ENCODE measurements around the gene PPP1R3A.
A peak's percentile ranks its signal among the peaks of the same experiment; 100 is the strongest.
"Not testable (repeated sequence)": the region's sequence is repeated elsewhere in the genome, so short reads cannot be mapped to it uniquely, and the experiment has no call there.

PPP1R3A gene, protein sequence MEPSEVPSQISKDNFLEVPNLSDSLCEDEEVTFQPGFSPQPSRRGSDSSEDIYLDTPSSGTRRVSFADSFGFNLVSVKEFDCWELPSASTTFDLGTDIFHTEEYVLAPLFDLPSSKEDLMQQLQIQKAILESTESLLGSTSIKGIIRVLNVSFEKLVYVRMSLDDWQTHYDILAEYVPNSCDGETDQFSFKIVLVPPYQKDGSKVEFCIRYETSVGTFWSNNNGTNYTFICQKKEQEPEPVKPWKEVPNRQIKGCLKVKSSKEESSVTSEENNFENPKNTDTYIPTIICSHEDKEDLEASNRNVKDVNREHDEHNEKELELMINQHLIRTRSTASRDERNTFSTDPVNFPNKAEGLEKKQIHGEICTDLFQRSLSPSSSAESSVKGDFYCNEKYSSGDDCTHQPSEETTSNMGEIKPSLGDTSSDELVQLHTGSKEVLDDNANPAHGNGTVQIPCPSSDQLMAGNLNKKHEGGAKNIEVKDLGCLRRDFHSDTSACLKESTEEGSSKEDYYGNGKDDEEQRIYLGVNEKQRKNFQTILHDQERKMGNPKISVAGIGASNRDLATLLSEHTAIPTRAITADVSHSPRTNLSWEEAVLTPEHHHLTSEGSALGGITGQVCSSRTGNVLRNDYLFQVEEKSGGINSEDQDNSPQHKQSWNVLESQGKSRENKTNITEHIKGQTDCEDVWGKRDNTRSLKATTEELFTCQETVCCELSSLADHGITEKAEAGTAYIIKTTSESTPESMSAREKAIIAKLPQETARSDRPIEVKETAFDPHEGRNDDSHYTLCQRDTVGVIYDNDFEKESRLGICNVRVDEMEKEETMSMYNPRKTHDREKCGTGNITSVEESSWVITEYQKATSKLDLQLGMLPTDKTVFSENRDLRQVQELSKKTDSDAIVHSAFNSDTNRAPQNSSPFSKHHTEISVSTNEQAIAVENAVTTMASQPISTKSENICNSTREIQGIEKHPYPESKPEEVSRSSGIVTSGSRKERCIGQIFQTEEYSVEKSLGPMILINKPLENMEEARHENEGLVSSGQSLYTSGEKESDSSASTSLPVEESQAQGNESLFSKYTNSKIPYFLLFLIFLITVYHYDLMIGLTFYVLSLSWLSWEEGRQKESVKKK

DNA sequence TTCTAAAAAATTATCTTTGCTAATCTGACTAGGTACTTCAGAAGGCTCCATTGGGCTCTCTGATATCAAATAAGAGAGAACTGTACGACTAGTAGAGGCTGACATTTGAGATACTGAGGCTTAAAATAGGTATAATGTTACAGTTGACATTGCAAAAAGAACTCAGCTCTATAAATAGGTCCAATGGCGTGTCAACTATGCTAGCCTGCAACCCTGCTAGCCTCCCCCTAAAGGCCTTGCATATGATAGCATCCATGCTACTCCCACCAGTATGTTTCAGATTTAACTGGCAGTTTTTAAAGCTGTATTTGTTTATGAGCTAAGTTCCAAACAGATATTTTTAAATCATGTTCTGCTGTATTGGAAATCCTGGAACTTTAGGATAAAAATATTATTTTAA lies at the start of gene PPP1R3A:
Gene PPP1R3A, minus strand, starts transcription at position 64 of the 400 bp plus-strand sequence. Its CDS starts 13 bp downstream, at position 51.
- no peak for DNase-seq (ENCODE audit: low read depth, low spot score)

DNA sequence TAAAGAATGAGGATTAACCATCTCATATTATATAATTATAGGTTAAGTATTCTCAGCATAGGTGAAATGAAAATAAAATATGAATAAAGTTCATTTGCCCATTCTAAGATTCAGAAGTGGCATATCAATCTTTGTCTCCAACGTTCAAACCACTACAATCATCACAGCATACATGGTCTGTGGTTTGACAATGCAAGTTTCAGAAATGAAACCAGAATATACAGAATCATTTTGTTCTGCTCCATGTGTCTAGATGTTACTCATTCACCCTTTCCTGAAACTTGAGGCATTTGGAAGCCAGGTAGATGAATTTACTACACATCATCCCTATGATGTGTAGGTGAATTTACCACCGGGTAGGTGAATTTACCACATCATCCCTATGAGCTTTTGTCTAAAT lies 44.5 kb upstream of the PPP1R3A start:
- DNase-seq (ENCODE audit: low read depth, low spot score) = no peak

DNA sequence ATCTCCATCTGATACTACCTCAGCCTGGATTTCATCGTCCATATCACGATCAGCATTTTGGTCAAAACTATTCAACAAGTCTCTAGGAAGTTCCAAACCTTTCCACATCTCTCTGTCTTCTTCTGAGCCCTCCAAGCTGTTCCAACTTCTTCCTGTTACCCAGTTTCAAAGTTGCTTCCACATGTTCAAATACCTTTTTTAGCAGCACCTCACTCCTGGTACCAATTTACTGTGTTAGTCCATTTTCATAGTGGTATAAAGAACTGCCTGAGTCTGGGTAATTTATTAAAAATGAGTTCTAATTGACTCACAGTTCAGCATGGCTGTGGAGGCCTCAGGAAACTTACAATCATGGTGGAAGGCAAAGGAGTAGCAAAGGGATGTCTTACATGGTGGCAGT lies 41.1 kb upstream of the PPP1R3A start:
- DNase-seq (ENCODE audit: low read depth, low spot score) = no peak

DNA sequence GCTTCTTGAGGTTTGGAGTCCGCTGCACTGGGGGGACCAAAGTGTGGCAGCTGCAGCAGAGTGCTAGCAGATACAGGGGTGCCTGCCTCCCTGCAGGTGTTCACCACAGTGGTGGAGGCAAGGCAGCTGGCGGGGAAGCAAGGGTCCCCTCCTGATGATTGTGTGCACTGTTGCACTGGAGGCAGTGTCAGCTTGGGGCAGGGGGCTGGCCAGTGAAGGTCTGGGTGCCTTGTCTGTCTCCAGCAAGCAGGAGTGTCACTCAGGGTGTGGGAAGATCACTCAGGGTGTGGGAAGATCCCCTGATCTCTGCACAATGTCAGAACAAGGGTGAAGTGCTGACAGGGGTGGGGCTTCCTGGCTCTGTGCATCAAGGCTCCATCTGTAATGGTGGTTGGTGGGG lies 36.3 kb upstream of the PPP1R3A start:
- DNase-seq (ENCODE audit: low read depth, low spot score) = no peak

DNA sequence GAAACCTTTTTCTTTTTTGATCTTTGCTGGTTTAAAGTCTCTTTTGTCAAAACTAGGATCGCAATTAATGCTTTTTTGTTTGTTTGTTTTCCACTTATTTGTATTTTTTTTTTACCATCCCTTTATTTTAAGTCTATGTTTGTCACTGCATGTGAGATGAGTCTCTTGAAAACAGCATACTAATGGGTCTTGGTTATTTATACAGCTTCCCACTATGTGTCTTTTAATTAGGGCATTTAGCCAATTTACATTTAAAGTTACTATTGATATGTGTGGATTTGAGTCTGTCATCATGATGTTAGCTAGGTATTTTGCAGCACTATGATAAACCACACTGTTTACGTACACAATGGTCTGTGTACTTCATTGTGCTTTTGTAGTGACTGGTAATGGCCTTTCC lies 34.7 kb upstream of the PPP1R3A start:
- no peak for DNase-seq (ENCODE audit: low read depth, low spot score)

DNA sequence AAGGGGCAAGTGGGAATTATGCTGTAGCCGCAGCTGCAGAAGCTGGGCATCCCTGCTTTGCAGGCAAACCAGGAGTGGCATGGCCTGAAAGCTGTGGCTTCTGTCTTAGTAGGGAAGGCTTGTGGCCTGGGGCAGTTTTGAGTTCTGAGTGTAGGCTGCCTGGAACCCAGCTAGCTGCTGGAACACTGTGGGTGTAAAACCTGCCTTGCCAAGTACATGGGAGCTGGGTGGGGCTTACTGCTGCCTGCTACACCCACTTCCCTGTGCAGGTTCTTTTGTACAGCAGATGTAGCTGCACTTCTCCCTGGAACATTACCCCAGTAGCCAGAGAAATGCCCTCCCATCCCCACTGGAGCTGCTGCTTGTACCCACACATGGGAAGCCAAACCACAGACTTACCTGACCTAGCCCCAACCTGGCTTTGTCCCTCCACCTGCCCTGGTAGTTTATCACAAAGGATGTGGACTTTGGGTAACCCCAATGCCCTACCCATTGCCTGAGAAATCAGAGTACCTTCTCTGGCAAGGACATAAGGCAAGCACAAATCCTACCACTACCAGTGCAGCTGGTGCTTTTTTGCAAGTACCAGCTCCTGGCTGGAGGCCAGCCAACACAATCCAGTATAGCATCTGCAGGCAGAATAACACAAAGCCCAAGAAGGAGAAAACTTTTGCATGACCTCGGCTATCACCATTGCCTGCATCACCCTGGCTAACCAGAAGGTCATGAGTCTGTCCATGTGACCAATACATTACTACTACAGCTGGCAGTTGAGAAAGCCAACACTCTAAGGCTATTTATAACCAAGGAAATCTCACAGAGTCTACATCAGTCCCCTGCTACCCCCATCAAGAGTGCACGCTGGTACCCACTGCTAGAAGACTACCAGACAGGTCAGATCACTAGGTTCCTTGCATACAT lies 26.5 kb upstream of the PPP1R3A start:
- DNase-seq (ENCODE audit: low read depth, low spot score) = no peak

DNA sequence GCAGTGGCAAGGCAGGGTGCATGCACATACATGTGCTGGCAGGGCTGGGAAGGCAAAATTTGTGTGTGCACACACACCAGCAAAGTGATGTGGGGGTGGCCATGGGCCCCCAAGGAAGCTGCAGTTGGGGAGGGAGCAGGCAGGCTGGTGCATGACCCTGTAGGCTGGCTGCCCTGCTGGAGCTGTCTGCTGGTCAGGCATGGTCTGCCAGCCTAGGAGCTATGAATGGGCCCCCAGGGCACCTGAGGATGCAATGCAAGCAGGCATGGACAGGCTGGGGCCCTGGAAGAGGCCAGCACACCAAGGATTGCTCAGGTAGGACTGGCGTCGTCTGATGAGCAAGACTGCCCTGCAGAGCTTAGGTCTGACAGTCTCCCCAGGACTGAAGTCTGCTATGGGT lies 18.2 kb upstream of the PPP1R3A start:
- no peak for DNase-seq (ENCODE audit: low read depth, low spot score)

DNA sequence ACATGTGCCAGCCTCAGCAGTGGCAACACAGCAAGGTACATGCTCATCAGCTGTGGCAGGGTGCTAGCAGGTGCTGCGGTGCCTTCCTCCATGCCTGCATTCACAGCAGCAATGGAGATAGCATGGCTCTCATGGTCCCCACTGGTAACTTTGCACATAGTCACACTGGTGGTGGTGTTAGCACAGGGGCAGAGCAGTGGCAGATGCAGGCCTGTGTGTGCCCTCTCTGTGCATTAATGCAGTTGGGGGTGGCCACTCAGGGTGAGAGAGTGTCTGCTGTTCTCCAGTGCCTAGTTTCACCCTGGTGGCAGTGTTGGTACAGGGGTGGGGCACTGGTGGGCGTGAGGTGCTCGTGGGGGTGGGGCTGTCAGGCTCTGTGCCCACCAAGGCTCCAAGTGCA lies 17.7 kb upstream of the PPP1R3A start:
- DNase-seq (ENCODE audit: low read depth, low spot score) = no peak

DNA sequence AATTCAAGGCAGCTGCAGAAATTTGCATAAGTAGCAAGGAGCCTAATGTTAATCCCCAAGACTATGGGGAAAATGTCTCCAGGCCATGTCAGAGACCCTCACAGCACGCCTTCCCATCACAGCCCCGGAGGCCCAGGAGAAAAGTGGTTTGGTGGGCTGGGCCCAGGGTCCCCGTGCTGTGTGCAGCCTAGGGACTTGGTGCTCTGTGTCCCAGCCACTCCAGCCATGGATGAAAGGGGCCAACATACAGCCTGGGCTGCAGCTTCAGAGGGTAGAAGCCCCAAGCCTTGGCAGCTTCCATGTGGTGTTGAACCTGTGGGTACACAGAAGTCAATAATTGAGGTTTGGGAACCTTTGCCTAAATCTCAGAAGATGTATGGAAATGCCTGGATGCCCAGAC lies 10.6 kb upstream of the PPP1R3A start:
- not testable (repeated sequence) for DNase-seq (ENCODE audit: low read depth, low spot score)

DNA sequence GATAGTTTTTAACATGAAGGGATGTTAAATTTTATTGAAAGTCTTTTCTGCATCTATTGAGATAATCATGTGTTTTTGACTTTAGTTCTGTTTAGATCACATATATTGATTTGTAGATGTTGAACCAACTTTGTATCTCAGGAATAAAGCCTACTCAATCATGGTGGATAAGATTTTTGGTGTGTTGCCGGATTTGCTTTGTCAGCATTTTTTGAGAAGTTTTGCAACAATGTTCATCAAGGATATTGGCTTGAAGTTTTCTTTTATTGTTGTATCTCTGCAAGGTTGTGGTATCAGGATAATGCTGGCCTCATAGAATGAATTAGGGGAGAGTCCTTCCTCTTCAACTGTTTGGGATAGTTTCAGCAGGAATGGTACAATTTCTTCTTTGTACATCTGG lies 9.3 kb upstream of the PPP1R3A start:
- DNase-seq (ENCODE audit: low read depth, low spot score) = no peak

DNA sequence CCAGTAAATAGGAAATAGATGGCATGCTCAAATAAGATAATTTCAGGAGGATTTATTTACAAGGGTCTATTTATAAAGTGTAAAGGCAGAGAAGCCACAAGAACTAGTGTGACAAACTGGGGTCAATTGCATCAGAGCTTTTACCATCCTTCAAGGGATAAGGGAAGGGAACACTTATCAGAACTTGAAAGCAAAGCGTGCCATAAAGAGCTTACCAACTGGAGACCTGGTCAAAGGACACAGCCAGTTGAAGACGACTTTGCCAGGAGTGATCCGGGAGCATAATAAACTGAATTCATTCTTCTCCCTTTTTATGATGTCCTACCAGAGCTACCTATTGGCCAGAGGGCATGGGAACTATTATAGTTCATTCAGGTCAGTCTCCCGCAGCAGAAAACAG lies 3.2 kb upstream of the PPP1R3A start:
- DNase-seq (ENCODE audit: low read depth, low spot score) = no peak

DNA sequence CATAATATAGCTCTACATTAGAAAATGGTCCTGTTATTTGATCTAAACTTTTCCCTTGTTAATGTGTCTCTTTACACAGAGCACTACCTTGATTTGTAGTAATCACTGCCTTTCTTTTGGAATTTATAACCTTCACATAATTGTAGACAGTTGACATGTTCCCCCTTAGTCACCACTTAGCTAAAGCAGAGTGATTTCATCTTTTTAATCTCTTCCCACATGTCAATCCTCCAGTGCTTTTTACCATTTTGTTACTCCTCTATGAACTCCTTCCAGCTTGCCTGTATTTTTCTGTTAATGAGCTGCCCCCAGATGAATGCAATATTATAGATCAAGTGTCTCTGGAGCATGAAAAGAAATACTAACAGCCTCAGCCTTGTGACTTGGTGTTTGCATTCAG lies 2.6 kb upstream of the PPP1R3A start:
- no peak for DNase-seq (ENCODE audit: low read depth, low spot score)

DNA sequence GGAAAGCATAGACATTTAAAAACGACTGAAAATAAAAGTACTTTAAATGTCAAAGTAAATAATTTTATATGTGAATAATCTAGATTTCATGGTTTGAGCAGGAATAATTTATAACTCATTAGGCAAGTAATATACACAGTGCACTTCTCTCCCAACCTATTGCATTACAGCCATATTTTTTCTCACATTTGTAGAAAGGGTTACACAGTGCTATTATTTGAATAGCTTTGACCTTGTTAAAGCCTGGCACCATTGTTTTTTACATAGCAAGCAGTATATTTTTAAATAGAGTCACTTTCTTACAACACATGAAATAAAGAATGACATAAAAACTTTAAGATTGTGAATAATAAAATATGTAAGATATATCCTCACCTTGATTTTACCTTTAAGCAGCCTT lies 969 bp downstream of the PPP1R3A start:
- no peak for DNase-seq (ENCODE audit: low read depth, low spot score)

DNA sequence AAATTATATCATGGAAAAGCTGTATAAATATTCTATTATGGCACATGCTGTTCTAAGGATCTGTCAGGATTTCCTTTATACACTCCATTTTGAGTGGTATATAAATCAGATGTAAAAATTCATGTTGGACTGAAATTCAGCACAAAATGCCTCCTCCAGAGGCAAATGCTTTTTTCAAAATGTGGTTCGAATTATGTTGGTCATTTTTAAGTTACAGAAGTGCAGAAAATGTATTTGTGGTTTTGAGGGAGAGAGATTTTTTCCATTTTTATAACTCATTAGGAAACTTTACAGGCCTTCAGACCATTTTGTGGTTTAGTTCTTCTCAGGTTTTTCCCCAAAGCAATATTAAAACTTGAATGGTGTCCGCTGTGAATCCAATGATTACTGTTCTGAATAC lies 2.9 kb downstream of the PPP1R3A start:
- no peak for DNase-seq (ENCODE audit: low read depth, low spot score)

DNA sequence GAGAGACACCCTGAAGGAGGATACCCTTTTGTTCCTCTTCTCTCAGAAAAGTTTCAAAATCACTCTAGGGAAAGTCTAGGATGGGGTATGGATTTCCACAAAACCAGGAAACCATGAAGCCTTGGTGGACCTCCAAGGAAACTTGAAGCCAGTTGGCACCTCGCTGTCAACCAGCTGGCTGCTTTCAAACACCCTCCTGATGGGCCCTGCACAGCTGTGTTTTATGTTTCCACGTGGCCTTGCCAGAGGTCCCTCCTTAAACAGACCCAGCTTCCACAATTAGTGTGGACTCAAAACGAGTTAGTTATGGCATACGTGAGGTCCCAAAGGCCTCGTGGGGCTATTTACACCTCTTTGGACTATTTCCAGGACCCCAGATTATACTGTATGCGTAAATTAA lies 5.9 kb downstream of the PPP1R3A start:
- no peak for DNase-seq (ENCODE audit: low read depth, low spot score)

DNA sequence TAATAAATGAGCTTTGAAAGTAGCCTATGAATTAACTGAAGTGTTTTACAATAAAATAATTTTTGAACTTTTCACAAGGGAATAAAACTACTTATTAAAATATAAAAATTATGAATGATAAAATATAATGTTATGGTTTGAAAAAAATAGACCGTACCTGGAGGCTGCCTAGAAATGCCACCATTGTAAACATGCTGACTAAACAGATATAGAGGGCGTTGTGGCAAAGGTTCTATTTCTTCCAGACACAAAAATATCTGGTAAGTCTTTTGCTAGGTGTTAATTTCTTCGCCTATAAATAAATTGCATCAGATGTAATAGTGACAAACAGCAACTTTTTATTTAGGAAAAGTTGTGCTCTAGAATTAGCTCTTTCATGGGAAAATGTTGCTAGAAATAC lies 11.2 kb downstream of the PPP1R3A start:
- DNase-seq (ENCODE audit: low read depth, low spot score) = no peak

DNA sequence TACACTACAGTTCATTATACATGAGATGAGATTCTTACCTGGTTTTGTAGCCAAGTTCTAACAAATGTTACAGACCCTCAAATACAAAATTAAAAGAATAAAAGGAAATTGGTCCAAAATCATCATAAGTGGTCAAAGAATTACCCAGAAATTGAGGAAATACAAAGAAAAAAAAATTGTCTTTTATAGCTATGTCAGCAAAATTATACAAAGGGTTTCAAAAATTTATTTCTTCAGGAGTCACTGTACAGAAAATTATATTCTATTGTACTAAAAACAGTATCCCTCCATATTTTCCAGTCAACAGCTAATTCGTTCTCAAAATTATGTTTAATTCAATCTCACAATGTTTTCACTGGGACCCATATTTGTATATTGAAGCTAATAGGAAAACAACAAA lies 14.3 kb downstream of the PPP1R3A start:
- no peak for DNase-seq (ENCODE audit: low read depth, low spot score)

DNA sequence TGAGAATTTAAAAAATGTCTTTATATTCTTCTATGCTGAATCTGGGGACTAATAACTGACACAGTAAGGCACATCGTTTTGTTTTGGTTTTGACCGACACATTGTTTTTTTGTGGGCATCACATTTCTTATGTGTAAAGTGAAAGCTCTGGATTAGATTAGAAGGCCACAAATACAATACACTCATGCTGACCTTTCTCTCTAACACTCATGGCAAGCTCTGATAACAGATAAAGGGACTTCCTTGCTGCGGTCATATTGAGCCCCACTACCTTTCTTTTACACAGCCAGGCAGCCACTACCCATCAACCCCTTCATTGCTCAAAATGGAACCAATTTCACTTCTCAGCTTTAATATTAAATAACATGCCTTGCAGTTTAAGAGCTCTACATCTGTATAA lies 26.0 kb downstream of the PPP1R3A start:
- DNase-seq (ENCODE audit: low read depth, low spot score) = no peak

DNA sequence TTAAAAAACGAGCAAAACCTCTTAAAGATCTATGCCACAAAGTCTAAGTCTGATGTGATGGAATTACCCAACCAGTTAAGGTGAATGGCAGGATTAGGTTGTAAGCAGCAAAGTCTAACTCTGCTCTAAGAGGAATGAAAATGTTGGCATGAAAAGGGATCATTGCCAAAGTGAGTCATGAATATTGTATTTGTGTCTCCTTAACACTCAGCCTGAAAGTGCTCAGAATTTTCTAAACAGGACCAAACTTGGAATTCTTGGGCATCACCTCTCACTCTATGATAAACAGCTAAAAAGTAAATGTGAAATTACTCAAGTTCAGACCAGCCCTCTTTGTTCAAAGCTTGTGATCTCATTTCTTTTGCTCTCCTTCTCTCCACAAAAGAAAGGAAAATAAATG lies 27.0 kb downstream of the PPP1R3A start:
- DNase-seq (ENCODE audit: low read depth, low spot score) = peak; percentile 86

DNA sequence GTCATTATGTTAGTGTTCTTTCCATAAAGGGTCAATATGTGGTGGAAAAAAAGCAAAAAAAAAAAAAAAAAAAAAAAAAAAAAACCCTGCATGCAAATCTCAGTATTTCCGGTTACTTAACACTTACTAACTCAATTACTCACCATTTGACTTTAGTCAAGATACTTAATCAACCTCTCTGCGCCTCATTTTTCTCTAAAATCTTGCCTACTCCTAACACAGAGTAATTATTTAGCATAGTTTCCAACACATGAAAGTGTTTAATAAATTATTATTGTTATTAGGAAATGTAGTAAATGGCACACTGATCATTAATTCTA lies 27.8 kb downstream of the PPP1R3A start:
- no peak for DNase-seq (ENCODE audit: low read depth, low spot score)

DNA sequence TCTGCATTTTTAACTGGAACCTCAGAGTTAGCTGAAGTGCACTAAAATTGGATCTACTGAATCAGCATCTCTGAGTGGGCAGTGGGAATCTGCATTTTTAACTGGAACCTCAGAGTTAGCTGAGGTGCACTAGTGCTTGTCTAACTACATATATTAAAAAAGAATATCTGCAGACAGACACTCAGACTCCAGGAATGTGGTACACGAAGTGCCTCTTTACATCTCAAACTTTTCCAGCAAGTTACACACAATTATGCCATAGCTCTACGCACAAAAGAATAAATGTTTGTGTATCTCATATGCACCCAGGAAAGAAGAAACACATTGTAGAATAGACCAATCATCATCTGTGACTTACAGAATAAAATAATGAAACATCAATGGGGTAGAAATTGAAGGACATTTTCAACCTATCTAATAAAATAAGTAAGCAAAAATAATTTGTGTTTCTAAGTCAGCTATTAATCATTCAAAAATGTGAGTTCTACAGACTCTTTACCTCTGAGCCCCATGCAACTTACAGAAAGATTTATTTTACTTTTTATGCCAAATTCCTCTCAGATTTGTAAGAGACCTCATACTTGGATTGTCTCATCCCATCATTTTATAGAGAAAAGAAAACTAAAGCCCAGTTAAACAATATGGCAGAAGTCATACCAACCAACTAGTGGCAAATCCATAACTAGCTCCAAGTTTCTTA lies 28.3 kb downstream of the PPP1R3A start:
- DNase-seq (ENCODE audit: low read depth, low spot score) = peak; percentile 14

All from astrocyte of the hippocampus (primary cell).